ENCODE results near the gene AKR1C3. TPM values are rescaled to one million over a fixed set of nuclear protein-coding genes. Genes with fewer than 3 reads are reported as not detected.
"Not testable (repeated sequence)": the region's sequence is repeated elsewhere in the genome, so short reads cannot be mapped to it uniquely, and the experiment has no call there.

AKR1C3 gene
- total RNA-seq, 1 donor from 2014 or later, result not detected

GRCh38 chr10:5060791-5061190 lies 33.4 kb upstream of the AKR1C3 start:
- H3K36me3 Mint-ChIP-seq (ENCODE audit: low read depth); ATAC-seq (ENCODE audit: low read depth); H3K4me3 Mint-ChIP-seq; H3K27ac Mint-ChIP-seq; DNase-seq; H3K9me3 Mint-ChIP-seq; CTCF ChIA-PET; H3K4me1 Mint-ChIP-seq; intact Hi-C loops (cut with micrococcal nuclease); POLR2A ChIA-PET; H3K27me3 Mint-ChIP-seq: not testable (repeated sequence)

DNA sequence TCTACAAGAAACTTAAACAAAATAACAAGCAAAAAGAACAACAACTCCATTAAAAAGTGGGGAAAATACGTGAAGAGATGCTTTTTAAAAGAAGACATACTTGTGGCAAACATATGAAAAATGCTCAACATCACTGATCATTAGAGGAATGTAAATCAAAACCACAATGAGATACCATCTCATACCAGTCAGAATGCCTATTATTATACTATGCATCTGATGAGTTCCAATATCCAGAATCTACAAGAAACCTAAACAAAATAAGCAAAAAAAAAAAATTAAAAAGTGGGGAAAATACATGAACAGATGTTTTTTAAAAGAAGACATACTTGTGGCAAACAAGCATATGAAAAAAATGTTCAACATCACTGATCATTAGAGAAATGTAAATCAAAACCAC lies 29.6 kb upstream of the AKR1C3 start:
- no peak for ATAC-seq (ENCODE audit: low read depth)
- Mint-ChIP-seq H3K36me3 (ENCODE audit: low read depth) (no peaks in the 10 kb centered on the region), H3K4me3 (no peak overlapping the region), H3K27ac (no peak overlapping the region), H3K4me1 (no peaks in the 10 kb centered on the region), H3K27me3 (no peaks in the 10 kb centered on the region), H3K9me3 (no peaks in the 10 kb centered on the region)
- DNase-seq, result no peak
- ChIA-PET POLR2A (no interaction called here), CTCF (no interaction called here)
- TF ChIP-seq CTCF (IDR thresholded peaks at IDR 0.05), result no peak
- intact Hi-C loops (cut with micrococcal nuclease), result no loop called here

- CTCF ChIA-PET, result no interaction called here
- Mint-ChIP-seq H3K27ac (no peak overlapping the region), H3K36me3 (ENCODE audit: low read depth) (no peaks in the 10 kb centered on the region), H3K27me3 (no peaks in the 10 kb centered on the region), H3K9me3 (peaks cover 2% of the 10 kb centered on the region), H3K4me3 (no peak overlapping the region), H3K4me1 (no peaks in the 10 kb centered on the region)
- DNase-seq (no peak), ATAC-seq (ENCODE audit: low read depth) (no peak)
- intact Hi-C loops (cut with micrococcal nuclease), result no loop called here
- POLR2A ChIA-PET, result no interaction called here
- TF ChIP-seq CTCF (IDR thresholded peaks at IDR 0.05), result no peak
Observed at GRCh38 chr10:5068274-5068984, 25.8 kb upstream of the AKR1C3 start.

- ChIA-PET POLR2A (no interaction called here), CTCF (no interaction called here)
- H3K4me1 Mint-ChIP-seq, result no peaks in the 10 kb centered on the region
- DNase-seq, result no peak
- TF ChIP-seq CTCF (IDR thresholded peaks at IDR 0.05), result no peak
- H3K4me3 Mint-ChIP-seq, result no peak overlapping the region
- no peak overlapping the region for H3K27ac Mint-ChIP-seq
- intact Hi-C loops (cut with micrococcal nuclease), result no loop called here
- H3K9me3 Mint-ChIP-seq, result peaks cover 2% of the 10 kb centered on the region
- H3K36me3 Mint-ChIP-seq (ENCODE audit: low read depth), result no peaks in the 10 kb centered on the region
- no peak for ATAC-seq (ENCODE audit: low read depth)
- H3K27me3 Mint-ChIP-seq, result no peaks in the 10 kb centered on the region
Observed at GRCh38 chr10:5070648-5071410, 23.4 kb upstream of the AKR1C3 start.

GRCh38 chr10:5071411-5072198 lies 22.6 kb upstream of the AKR1C3 start:
- DNase-seq (no peak), ATAC-seq (ENCODE audit: low read depth) (no peak)
- no peak overlapping the region for H3K4me3 Mint-ChIP-seq
- no peak overlapping the region for H3K27ac Mint-ChIP-seq
- POLR2A ChIA-PET, result no interaction called here
- no peak for TF ChIP-seq CTCF (IDR thresholded peaks at IDR 0.05)
- no peaks in the 10 kb centered on the region for H3K36me3 Mint-ChIP-seq (ENCODE audit: low read depth)
- intact Hi-C loops (cut with micrococcal nuclease), result no loop called here
- CTCF ChIA-PET, result no interaction called here
- H3K9me3 Mint-ChIP-seq, result peaks cover 2% of the 10 kb centered on the region
- H3K27me3 Mint-ChIP-seq, result no peaks in the 10 kb centered on the region
- no peaks in the 10 kb centered on the region for H3K4me1 Mint-ChIP-seq
